Esophagus muscularis mucosa (tissue), 3 donors: ENCODE results near the gene RBM15B.

Experiments used
- POLR2A ChIP-seq: fragments of 450-650 bp; IDR thresholded peaks from one replicate; pipeline ENCODE4 v1.6.1; 2017; ENCODE audit warnings: antibody characterized with exemption, moderate library complexity, mild to moderate bottlenecking, low read depth
- TF ChIP-seq, protein P1 (sequence below), 3 experiments: fragments of 200-600 bp in 2 of 3; fragments of 450-650 bp in 1 of 3; sonication (generic) in 2 of 3; IDR thresholded peaks; one replicate each; pipeline ENCODE4 v1.5.1; 2017 to 2019; ENCODE audit warnings: antibody characterized with exemption in 3 of 3, mild to moderate bottlenecking in 2 of 3, moderate library complexity in 1 of 3

DNA sequence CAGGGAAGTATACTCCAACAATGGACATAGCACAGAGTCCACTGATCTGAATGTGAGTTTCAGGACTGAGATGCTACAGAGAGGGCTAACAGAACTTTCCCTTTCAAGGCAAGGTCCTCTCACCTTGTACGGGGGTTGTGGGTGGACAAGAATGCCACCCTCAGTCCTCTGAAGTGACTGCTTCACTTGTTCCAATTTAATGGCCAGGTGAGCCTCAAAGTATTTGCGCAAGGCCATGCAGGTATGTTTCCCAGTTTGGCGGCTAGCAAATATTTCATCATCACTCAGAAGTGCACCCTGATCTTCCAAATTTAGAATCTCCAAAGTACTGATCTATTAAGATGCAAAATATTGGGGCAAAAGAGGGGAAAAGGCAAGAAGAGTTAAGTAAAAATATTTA lies 38.1 kb downstream of the RBM15B start:
- no peak for TF ChIP-seq POLR2A
- TF ChIP-seq, protein P1, sequence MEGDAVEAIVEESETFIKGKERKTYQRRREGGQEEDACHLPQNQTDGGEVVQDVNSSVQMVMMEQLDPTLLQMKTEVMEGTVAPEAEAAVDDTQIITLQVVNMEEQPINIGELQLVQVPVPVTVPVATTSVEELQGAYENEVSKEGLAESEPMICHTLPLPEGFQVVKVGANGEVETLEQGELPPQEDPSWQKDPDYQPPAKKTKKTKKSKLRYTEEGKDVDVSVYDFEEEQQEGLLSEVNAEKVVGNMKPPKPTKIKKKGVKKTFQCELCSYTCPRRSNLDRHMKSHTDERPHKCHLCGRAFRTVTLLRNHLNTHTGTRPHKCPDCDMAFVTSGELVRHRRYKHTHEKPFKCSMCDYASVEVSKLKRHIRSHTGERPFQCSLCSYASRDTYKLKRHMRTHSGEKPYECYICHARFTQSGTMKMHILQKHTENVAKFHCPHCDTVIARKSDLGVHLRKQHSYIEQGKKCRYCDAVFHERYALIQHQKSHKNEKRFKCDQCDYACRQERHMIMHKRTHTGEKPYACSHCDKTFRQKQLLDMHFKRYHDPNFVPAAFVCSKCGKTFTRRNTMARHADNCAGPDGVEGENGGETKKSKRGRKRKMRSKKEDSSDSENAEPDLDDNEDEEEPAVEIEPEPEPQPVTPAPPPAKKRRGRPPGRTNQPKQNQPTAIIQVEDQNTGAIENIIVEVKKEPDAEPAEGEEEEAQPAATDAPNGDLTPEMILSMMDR (IDR thresholded peaks at IDR 0.05): no peak
